A673 (cell line): ENCODE results near the gene S100A12.

Source experiments
- CTCF ChIP-seq: fragments of 300-800, 200-600 bp; sonication (generic); conservative IDR thresholded peaks from 2 replicates; pipeline ENCODE4 v1.5.1; 2017; ENCODE audit warnings: low read depth, mild to moderate bottlenecking, antibody characterized with exemption, low read length, moderate library complexity, mixed read lengths
- EZH2 ChIP-seq: fragments of 200-600 bp; sonication (generic); IDR thresholded peaks from 2 replicates; pipeline ENCODE4 v1.6.1; 2017; ENCODE audit warnings: borderline replicate concordance, low read depth, mild to moderate bottlenecking, mixed read lengths, antibody characterized with exemption, low read length; ENCODE audit not compliant: poor library complexity, severe bottlenecking

GRCh38 chr1:153401461-153401860 is 26.0 kb upstream of the S100A12 start:
- no peak for TF ChIP-seq CTCF
- no peak for TF ChIP-seq EZH2
